GM18499 (cell line): Measurements from ENCODE around the gene TSBP1.

Source experiments
- ATAC-seq: cut with Tn5 transposase; IDR thresholded peaks from one replicate; pipeline ENCODE4 v1.9.1; 2021; ENCODE audit warnings: moderate number of reproducible peaks; ENCODE audit not compliant: insufficient read depth, unreplicated experiment

The TSBP1 gene, protein sequence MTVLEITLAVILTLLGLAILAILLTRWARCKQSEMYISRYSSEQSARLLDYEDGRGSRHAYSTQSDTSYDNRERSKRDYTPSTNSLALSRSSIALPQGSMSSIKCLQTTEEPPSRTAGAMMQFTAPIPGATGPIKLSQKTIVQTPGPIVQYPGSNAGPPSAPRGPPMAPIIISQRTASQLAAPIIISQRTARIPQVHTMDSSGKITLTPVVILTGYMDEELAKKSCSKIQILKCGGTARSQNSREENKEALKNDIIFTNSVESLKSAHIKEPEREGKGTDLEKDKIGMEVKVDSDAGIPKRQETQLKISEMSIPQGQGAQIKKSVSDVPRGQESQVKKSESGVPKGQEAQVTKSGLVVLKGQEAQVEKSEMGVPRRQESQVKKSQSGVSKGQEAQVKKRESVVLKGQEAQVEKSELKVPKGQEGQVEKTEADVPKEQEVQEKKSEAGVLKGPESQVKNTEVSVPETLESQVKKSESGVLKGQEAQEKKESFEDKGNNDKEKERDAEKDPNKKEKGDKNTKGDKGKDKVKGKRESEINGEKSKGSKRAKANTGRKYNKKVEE

DNA sequence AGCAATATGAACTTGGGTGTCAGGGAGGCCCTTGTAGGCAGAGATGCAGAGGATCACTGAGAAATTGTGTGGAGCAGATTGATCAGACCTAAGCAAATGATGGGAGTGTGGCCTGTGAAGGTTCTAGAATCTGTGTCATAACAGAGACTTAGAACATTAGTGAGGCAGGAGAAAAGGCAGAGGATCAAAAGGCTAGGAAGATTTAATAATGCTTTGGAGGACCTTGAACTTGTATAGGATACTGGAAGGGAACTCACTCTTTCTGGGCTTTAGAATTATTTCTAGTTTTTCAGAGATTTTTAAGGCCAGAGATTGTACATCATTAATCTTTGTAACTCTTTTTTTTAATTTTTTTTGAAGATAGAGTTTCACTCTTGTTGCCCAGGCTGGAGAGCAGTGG is at the start of gene TSBP1:
TSBP1 (minus strand) TSS at position 101 of the 400 bp plus-strand sequence. CDS start 197 bp downstream, outside the sequence.
- no peak for ATAC-seq

DNA sequence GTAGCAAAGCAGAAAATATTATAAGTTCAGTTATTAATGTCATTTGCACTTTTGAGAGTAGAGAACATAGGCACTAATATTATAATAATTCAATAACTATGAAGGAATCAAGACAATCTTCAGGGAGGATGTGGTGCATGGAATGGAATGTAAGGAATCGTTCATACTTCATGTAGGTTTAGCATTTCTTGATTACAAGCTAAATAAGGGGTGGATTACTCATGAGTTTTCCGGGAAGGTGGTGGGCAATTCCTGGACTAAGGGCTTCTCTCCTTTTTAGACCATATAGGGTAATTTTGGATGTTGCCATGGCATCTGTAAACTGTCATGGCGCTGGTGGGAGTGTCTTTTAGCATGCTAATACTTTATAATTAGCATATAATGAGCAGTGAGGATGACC is 44.3 kb upstream of the TSBP1 start:
- no peak for ATAC-seq

DNA sequence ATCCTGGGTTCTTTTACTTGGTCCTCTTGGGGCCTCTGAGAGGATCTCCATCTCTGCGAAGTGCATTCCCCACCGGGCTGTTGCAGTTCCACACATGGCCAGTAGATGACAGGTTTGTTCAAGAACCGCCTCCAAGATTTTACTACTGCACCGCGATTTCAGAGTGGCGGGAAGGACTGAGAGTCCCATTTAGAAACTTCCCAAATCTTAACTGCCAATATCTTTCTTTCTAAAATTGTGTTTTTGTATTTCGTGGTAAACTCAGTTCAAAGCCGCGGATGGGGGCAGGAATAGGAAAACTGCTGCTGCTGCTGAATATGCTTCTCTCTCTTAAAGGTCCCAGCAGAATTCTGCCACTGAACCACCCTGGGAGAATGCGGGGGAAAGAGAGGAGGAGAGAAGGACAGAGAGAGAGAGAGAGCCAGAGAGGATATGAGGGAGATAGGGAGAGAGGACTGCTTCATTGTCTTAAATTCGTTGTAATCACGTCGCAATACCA is 43.9 kb upstream of the TSBP1 start:
- ATAC-seq = no peak

DNA sequence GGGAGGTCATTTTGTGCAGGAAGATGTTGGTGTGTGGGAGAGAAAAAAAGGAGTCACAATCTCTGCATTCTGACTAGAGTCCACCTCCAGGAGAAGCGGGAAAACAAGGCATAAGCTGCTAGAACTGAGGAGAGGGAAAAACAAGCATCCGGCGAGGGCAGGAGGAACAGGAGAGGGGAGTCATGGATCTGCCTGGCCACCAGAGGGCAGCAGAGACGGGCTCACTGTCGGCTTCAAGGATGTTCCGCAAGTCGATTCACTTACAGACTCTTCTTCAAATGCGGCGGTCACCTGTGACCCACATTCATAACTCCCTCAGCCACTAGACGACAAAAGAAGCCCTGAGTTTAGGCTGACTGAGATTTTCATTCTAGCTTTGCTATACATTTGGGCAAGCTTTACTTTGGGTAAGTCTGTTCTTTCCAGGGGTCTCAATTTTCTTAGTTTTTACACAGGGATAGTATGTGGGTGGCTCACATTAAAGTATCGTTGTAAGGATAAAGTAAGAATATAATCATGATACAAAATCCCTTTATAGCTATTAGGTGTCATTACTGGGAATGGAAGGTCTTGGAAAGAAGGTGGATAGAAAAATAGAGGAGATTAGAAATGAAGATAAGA is 41.8 kb upstream of the TSBP1 start:
- no peak for ATAC-seq

DNA sequence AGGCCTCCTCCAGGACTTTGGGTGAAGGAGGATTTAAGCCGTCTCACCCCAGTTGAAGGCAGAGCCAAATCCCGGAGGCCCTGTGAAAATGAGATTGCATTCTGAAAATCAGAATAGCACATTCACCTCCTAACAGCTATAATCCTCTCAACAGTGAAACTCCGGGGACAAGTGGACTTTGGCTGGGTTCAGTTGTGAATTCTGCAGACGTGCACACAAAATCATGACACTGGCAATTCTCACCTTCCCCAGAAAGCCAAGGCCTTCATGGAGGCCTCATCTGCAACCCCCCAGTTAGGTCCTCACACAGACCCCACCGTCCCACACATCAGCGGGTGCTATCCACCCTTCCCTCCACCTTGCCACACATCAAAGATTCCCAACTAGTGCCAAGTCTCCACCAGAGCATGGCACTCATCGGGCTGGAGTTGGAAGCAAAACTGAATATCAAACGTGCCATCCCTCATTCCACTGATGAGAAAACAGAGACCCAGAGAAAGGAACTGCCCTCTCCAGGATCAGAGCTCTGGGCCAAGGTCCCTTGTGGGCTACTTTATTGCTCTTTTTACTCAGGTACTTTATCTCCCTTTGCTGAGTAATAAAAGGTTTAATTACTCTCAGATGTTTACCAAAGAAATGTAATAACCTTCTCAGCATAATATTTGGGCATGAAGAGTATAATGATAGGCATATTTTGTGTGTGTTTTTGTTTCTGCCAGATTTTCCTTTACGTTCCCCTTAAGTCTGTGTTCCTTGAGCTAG is 40.0 kb upstream of the TSBP1 start:
- ATAC-seq = no peak

DNA sequence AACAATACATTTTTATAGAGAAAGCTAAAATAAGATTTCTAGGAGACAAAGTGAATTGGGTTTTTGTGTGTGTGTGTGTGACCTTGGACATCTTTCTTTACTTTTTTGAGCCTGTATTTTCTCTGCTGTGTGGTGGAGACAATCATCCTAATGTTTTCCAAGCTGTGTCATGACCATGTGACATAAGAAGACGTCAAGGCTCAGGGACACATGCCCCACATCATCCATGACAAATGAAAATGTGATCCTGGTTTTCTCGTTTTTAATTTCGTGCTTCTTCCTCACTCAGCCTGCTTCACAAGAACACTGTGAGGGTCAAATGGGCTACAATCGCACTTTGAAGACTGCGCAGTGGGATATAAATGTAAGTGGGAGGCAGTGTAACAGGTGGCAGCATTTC is 39.2 kb upstream of the TSBP1 start:
- no peak for ATAC-seq

DNA sequence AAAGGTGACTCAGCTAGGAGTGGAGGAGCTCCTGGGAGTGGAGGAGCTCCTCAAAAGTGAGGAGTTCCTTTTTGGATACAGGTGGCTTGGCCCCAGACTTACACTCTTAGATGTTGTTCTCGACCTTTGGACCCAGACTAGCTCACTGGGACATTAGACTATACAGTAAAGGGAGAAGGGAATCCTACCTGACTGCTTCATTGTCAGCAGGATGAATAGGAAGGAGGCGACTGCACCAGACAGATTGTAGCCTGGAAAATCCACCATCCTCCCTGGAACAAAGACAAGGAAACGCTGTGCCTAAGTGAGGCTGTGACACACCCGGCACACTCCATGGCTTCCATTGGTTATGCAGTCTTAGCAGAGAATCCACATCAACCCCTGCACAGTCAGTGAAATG is 35.2 kb upstream of the TSBP1 start, which contains the start of gene BTNL2:
BTNL2 (minus strand) TSS at position 325 of the 400 bp plus-strand sequence; CDS start at position 267, 58 bp downstream.
- ATAC-seq = no peak

DNA sequence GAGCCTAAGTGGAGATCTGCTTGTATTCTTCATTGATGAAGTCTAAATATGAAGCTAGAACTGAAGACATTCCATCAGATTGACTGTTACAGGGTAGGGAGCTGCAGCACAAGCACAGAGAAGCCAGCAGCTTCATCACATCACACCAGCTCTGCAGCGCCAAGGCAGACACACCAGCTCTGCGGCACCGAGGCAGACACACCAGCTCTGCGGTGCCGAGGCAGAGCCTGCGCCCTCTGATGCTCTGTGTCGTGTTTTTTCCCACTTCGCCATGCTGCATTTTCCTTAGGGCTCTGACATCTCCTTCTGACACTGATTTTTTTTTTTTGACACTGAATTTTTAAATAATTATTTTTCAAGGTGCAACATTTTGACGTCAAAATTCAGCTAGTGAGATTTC is 34.5 kb upstream of the TSBP1 start:
- no peak for ATAC-seq

DNA sequence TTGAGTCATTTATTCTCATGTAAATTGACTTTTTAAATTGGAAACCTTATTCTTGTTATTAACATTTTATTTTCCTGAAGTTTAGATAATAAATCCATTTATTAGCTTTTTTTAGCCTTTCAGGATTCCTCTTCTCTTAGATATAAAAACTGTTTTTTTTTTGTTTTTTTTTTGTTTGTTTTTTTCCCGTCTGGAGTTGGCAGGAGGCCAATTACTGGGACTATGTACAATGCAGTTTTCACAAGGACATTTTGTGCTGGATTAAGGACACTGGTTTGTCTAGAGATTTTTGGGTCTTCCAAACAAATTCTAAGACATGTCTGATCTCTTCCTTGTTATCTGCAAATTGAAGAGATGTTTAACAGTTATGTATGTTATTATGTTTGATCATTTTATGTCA is 34.0 kb upstream of the TSBP1 start:
- no peak for ATAC-seq

DNA sequence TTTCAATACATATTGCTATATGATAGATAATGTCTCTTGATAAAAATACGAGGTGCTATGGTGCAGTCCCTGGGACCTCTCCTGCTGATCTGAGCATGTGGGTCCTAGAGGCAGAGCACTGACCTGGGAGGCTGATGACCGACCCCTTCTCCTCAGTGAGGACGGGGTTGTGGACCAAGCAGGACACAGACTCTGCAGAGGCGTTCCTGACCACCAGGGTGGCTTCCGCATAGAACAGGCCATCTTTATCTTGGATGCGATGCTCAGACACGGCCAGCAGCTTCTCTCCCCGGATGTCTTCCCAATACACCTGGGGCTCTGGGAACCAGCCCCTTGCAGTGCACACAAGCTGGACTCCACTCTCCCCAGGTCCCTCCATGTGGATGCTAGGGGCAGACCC is 31.1 kb upstream of the TSBP1 start:
- no peak for ATAC-seq

DNA sequence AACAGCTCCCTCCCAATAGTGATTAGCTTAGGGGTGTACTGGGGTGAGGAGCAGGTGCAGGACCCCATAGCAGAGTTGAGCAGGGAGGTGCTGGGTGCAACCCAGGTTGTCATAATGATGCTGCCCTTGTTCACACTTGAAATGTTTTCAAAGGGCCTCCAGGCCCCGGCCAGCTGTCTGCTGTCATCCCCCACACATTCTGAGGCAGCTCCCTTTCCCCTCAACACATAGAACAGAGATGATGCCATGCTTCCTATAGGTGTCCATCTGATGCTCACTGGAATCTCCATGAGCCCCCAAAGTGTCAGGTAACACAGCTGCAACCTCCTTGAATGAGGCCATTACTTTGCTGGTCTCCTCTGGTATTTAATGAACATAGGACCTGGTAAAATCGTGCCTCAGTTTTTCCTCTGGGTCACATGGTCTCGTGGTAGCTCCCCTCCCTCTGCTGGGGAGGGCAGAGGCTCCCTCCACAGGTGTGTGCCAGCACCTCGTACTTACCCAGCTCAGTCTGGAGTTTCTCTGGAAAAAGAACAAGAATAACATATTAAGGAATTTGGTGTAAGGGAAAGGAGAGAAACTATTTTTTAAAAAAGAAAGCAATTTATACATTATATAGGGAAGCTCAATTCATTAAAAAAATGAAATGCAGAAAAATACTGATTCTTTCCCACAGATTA is 29.7 kb upstream of the TSBP1 start:
- no peak for ATAC-seq

DNA sequence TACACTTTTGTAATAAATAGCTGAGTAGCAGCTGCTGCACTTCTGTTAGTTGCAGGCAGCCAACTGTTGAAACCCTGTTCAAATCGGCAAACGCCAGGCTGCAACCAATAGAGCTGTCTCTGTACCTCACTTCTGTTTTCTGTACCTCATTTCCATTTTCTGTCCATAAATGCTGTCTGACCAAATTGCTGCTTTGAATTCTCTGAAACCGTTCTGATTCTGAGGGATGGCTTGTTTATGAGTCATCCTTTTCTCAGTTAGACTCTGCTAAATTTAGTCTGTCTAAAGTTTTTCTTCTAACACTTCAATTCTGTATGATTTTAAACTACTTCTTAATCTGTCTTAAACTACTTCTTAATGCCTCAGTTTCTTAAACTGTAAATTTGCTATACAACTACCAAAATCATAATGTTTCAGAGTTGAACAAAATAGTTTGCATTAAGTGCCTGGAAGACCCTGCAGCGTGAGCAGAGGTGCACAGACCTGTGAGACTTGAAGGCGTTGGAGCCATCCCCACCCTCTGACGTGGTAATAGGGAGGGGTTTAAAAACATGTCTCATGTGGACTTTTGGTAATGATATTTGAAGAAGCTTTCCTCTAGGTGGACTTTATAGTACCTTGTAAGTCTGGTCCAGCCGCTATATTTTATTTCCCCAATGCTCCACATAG is 25.7 kb upstream of the TSBP1 start:
- peak; percentile 62 for ATAC-seq

DNA sequence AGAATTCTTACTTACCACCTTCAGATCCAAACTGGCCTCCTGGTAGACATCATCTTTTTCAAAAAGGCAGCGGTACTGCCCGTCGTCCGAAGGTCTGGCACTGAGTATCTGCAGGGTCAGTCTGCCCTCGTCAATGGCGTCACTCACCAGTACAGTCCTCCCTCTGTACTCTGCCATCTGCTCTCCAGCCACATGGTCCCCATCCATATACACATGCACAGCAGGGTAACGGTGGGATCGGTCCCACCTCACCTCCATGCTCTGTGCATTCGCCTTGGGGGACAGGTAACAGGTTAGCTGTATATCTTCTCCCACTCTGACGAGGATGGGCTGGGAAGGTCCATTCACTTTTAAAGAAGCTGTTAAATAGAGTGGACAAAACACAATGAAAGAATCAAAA is 24.3 kb upstream of the TSBP1 start:
- no peak for ATAC-seq

DNA sequence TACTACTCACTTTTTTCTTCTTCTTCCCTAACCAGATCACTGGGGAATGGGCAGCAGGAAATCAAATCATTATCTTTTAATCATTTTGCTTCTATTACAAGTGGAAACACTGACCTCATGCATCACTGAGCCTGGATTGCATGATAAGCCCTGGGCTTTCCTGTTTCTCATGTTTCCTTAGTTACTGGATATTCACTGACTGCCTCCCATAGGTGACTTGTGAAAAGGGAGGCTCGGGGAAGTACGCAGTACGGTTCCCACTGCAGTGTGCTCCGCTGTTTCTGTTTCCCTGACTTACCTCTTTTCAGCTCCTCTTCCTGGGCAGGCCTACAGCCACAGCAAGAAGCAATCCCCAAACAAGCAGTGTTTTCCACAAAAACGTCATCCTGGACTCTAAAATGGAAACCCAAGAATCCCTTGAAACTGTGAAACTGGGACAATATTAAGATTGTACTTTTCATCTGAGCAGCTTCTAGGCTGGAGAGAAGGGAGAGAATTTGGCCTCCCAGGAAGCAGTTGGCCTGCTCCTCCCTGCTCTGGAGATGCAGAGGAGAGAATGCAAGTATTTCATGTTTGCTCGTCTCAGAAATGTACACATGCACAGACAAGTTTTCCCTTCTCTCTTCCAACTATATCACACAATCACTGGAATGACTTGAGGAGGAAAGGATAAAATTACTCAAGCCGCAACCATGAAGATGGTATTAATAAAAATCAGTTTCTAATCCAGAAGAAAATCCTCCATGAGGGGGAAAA is 22.1 kb upstream of the TSBP1 start:
- ATAC-seq = no peak

DNA sequence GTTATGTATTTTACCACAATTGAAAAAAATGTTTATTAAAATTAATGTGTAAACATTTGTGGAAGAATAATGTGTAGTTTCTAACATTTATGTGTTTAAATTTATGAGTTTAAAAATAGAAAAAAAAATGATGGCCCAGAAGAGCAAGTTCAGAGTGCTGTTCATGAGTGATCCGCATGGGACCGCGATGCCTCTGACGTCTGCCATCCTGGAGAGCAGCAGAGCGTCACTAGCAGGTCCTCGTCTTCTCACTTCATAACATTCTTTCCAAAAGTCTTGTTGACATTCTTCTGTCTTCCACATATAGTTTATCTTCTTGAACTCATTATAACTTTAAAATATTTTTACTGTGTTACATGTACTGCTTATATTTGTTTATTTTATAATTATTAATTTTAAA is 19.8 kb upstream of the TSBP1 start:
- ATAC-seq = no peak

DNA sequence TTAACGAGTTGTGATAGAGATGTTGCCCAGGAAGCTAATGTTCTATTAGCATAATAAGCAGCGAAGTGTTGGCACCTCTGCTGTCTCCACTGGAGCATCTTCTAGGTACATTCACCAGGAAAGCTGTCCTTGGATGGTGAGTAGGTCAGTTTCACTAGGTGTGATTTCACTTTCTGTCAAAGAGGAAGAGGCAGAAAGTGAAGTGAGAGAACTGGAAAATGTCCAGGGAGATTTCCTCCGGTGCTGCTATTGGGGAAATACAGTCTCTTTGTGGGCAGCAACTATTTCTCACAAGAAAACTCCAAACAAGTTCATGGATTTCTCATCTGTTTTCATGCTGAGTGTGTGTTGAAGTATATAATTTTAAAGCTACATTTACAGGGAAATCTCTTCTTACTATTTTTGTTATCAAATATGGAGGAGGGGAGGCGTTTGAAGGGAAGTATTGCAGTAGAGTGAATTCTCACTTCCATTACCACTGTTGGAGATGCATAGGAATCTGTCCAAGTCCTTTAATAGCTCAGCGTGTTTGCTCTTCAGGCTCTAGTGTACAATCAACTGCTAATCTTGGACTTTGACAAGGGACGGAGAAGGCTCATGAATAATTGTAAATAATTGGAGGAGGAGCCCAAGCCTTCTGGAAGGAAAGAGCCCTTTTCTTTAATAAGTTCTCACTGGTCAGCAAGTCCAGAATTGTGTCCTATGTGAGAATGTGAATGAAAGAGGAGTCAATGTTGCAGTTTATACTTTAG is 16.1 kb upstream of the TSBP1 start:
- no peak for ATAC-seq

DNA sequence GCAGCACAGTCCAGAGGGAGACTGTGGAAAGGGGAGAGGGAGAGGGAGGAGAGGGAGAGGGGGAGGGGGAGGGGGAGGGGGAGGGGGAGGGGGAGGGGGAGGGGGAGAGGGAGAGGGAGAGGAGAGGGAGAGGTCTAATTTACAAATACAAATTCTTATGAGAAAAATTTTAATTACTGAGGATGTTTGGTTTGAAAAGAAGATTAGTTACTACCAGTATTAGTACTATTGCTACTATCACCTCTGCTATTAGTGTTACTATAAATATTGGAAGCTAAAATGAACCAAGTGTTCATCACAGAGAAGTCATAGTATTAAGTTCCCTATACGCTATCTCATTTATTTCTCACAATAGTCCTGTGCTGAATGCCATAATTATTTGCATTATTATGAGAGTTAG is 14.3 kb upstream of the TSBP1 start:
- ATAC-seq = no peak

DNA sequence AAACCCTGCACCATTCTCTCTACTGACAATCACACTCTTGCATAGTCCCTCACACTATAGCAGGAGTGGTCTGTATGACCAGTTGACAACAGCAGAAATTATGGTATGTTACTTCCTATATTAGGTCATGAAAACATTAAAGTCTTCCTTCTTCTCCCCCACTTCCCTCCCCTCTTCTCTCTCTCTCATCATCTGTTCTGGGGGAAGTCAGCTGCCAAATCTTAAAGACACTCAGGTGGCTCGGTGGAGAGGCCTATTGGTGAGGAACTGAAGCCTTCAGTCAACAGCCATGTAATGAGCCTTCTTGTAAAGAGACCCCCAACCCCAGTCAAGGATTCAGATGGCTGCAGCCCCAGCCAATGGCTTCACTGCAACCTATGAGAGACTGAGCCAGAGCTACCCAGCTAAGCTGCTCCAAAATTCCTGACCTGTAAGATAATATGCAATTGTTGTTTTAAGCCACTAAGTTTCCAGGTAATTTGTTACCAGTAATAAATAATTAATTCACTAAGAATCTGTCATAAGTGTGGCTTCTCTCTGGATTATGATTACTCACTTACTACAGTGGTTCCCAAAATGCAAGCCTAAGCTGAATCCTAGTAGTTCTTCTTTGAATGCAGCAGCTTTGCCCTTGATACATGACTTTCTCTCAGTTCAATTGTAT is 11.2 kb upstream of the TSBP1 start:
- no peak for ATAC-seq
